HT-29 (cell line): ENCODE results near the gene IRF9. TPM values are rescaled to one million over a fixed set of nuclear protein-coding genes. Genes with fewer than 3 reads are reported as not detected.
A peak's percentile ranks its signal among the peaks of the same experiment; 100 is the strongest.
"Not testable (repeated sequence)": the region's sequence is repeated elsewhere in the genome, so short reads cannot be mapped to it uniquely, and the experiment has no call there.

Source experiments
- DNase-seq: peaks from one replicate; pipeline ENCODE4 v3.0.0-alpha.2; 2015; ENCODE audit warnings: low spot score
- total RNA-seq: library from RNA; depleted of rRNA; stranded (reverse); fragments of >200 nt; shearing (Covaris generic); gene quantifications from 2 replicates; pipeline ENCODE4 v1.2.3, GENCODE V29; 2014

IRF9 gene
- total RNA-seq, 1 experiment from 2014 or later, result 69.8 TPM

GRCh38 chr14:24194186-24194872 lies 33.3 kb downstream of the IRF9 start:
- no peak for DNase-seq

- DNase-seq, result no peak
Measured at GRCh38 chr14:24194873-24195185, 33.8 kb downstream of the IRF9 start.

GRCh38 chr14:24195186-24196070 lies 34.4 kb downstream of the IRF9 start, which contains the start of gene TM9SF1:
Gene TM9SF1 (minus strand): TSS chr14:24195441. CDS start chr14:24195019, 422 bp downstream.
- DNase-seq, result peak; percentile 73

DNA sequence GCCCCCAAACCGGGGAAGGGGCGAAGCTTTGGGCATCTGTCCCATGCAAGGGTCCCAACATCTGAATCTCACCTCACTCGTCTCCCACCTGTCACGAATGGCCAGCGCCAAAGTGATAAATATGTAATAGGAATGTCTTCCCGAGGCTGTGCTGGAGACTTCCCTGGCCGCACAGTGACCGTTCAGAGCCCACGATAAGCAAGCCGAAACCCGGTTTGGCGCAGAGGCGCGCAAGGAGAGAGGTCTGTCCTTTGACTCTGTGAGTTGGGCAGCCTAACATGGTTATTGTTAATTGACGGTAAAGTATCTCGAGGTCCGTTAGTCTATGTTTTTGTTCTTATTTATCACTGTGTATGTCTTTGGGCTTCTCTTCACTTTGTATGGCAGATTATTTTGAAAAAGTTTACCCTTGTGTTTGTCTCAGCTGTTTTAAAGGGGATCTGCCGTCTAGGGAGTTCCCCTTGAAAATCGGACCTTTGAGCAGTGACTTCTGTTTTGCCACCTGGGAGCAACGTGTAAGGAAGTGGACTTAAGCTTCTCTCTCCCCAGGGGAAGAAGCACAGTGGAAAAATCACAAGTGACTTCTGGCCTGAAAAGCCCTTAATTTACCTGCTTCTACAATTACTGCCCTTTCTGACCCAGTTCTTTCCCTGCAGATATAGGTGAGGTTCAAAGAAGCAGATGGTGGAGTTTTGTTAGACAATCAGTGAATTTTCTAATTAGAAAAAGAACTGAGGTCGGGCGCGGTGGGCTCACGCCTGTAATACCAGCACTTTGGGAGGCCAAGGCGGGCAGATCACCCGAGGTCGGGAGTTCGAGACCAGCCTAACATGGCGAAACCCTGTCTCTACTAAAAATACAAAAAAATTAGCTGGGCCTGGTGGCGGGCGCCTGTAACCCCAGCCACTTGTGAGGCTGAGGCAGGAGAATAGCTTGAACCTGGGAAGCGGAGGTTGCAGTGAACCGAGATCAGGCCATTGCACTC lies 35.3 kb downstream of the IRF9 start:
- peak; percentile 20 for DNase-seq

DNA sequence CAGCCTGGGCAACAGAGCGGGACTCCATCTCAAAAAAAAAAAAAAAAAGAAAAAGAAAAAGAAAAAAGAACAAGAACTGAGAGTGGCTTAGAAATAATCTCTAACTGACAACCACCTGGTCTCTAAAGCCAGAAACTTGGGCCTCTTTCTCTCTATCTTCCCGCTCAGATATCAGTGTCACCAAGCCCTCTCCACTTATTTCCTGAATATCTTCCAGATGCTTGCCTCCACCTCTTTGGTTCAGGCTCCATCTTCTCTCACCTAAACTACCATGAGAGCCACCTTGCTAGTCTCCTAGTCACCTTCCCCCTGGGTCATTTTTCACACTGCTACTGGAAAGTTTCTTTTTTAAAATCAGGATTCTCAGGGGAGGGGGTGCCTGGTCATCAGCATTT lies 36.0 kb downstream of the IRF9 start:
- no peak for DNase-seq

- DNase-seq, result no peak
Measured at GRCh38 chr14:24198814-24199524, 37.9 kb downstream of the IRF9 start.

DNA sequence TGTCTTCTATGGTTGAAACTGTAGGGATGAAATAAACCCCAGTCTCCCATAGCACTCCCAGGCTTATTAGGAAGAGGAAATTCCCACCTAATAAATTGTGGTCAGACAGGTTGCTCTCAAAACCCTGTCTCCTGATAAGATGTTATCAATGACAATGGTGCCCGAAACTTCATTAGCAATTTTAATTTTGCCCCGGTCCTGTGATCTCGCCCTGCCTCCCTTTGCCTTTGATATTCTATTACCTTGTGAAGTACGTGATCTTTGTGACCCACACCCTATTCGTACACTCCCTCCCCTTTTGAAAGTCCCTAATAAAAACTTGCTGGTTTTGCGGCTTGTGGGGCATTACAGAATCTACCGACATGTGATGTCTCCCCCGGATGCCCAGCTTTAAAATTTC lies 41.5 kb downstream of the IRF9 start:
- DNase-seq, result not testable (repeated sequence)

DNA sequence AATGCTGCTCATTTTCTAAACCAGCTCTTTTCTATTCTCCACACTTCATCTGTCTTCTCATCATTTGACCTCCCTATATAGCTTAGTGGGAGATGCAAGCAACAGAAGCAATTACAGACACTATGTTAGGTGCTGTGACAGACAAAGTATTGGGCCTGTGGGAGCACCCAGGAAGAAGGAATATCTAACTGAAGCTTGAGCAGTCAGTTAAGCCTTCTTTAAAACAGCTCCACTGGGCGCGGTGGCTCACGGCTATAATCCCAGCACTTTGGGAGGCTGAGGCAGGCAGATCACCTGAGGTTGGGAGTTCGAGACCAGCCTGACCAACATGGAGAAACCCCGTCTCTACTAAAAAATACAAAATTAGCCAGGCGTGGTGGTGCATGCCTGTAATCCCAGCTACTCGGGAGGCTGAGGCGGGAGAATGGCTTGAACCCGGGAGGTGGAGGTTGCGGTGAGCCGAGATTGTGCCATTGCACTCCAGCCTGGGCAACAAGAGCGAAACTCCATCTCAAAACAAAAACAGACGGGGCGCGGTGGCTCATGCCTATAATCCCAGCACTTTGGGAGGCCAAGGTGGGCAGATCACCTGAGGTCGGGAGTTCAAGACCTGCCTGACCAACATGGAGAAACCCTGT lies 42.3 kb downstream of the IRF9 start:
- DNase-seq, result not testable (repeated sequence)

GRCh38 chr14:24204163-24205146 lies 43.4 kb downstream of the IRF9 start:
- no peak for DNase-seq

- DNase-seq, result no peak
Measured at GRCh38 chr14:24206260-24207103, 45.4 kb downstream of the IRF9 start.

DNA sequence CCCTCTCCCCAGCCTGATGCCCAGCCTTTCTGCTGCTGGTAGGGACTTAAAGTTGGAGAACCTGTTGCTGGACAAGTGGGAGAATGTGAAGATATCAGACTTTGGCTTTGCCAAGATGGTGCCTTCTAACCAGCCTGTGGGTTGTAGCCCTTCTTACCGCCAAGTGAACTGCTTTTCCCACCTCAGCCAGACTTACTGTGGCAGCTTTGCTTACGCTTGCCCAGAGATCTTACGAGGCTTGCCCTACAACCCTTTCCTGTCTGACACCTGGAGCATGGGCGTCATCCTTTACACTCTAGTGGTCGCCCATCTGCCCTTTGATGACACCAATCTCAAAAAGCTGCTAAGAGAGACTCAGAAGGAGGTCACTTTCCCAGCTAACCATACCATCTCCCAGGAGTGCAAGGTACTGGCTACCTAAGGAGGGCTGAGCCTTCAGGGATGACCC lies 46.1 kb downstream of the IRF9 start:
- no peak for DNase-seq

DNA sequence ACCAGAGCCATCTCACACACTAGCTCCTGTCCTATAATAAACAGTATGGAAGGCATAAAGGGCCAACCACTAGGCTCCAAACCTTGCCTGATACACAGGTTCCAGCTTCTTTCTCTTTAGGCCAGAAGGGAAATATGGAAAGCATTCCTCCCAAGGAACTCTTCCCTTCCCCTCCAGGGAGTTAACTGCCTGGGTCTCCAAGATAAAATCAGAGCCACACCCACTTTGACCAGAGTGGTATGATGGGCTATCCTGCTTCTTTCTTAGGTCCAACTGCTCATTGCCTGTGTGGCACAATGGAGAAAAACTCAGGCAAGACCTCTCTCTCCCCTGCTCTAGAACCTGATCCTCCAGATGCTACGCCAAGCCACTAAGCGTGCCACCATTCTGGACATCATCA lies 46.6 kb downstream of the IRF9 start:
- no peak for DNase-seq

- no peak for DNase-seq
Measured at GRCh38 chr14:24211311-24211710, 50.2 kb downstream of the IRF9 start.

DNA sequence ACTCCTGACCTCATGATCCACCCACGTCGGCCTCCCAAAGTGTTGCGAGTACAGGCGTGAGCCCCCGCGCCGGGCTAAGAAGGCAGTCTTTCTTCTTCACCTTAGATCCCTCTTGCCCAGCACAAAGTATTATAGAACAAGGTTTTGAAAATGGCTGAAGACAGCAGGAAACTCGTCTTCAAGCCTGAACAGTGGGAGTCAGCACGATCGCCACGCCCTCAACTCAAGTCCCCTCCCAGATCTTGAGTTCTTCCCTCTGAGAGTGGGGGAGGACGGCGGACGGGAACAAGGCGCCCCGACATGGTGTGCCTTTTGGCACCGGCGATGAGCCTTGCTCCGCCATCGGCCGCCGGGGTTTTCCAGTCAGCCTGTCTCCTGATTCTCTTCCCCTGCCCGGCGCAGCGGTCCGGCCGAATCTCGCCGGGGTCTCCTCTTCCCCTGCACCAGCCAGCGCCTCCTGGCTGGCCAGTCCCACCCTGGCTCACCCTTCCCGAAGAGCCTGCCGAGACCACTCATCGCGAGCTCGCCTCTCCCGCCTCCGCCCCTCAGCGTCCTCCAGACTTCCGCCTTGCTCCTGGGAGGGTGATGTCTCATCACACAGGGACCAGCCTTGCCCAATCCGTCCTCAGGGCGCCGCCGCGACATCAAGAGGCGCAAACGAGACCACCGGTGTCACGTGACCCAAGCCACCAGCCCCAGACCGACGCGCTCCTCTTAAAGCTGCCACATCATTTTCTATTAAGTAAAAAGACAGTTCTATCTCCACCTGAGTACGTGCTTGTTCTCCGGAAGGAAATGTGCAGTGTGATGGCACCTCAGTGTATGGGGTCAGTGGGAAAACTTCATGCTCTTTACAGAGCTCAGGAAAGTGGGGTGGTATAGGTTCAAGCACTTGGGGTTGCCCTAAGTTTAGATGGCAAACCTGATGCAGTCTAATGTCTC lies 52.1 kb downstream of the IRF9 start, which contains the start of gene CHMP4A:
Gene CHMP4A (minus strand): TSS at position 565 of the 942 bp plus-strand sequence. CDS start 49 bp downstream, at position 516.
- peak; percentile 90 for DNase-seq

DNA sequence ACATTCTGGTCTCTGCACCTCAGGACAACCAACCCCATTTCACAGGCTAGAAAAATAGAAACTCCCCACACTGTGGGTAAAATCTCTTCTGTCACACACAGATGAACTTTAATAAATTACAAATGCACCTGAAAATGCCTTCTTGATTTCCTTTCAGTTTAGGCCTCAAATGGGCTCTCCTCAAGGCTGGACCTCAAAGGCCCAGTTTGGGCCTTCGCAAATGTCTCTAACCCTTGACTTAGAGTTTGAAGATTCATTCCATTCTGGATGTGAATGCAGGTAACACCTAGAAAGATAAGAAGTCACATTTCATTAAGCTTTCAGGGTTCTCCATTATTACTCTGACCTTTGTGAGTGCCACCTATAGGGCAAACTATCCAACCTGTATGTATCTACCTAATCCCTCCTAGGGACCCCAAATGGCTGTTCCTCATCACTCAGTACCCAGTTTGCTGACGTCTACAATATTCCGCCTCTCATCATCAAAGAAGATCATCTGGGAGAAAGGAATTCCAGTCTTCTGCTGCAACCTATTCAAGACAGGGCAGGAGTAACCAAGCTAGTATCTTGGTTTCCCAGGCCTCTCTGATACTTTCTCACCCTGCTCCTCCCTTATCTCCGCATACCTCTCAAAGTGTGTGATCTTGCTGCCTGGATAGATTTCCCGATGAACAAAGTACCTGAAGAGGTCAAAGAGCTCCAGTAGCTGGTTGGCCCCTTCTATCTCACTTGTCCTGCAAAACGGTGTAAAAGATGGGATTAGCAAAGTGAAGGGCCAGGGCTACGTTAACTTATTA lies 53.0 kb downstream of the IRF9 start:
- DNase-seq, result no peak
